Stimulated activated CD4-positive, alpha-beta T cell treated with anti-CD3 and anti-CD28 coated beads, TNF-alpha, amount 100 ng/mL, for 1 hour (primary cell): Measurements from ENCODE around the gene LIMCH1.
"Not testable (repeated sequence)": the region's sequence is repeated elsewhere in the genome, so short reads cannot be mapped to it uniquely, and the experiment has no call there.

Experiments used
- DNase-seq, 3 donors: peaks; one replicate each; pipeline ENCODE4 v3.0.0-alpha.2; 2020; ENCODE audit warnings: low read depth in 3 of 3, low spot score in 1 of 3

LIMCH1 gene

DNA sequence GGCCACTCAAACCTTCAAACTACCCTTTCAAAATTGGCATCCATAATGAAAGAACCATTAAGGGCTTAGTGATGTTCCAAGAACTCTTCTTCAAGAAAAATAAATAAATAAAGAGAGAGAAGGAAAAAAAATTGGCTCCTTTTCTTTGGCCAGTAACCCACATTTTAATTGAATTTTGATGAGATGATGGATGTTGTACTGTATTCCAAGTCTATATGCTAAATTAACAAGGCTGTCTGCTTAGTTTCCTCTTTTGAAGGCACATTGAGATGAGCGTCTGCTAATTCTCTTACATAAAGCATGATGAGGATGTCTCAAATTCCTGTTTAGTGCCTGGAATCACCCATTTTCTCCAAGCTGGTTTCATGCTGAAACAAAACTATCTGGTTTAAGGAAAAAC lies 177.2 kb downstream of the LIMCH1 start:
- no peak for DNase-seq

DNA sequence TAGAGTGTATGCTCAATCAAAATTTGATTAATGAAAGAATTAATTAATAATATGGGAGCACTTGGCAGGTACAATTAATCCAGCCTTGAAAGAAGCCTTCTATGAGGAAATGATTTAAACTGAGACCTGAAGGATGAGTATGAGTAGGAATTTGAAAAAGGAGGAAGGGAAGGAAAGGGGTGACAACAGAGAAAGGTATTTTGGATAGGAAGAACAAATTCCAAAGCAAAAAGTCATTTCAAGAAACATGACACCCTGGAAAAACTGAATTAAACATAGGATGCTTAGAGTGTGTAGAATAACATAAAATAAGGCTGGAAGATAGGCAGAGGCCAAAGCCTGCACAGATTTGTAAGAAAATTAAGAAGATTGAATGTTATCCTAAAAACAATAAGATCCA lies 180.9 kb downstream of the LIMCH1 start:
- no peak for DNase-seq

DNA sequence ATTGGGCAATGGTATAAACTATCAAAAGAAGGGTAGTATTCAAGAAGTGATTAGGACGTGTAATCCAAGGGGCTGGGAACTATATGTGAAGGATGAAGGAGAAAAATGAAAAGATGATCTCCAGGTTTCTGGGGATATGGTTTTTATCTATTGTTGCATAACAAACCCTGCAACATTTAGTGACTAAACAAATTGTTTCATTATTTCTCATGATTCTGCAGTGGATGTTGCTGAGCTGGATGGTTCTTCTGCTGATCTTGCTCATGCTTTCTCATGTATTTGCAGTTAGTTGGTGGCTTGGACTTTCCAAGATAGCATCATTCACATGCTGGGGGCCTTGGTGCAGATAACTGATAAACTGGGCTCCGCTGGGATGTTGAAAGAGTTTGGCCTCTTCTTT lies 181.5 kb downstream of the LIMCH1 start:
- DNase-seq, result no peak

DNA sequence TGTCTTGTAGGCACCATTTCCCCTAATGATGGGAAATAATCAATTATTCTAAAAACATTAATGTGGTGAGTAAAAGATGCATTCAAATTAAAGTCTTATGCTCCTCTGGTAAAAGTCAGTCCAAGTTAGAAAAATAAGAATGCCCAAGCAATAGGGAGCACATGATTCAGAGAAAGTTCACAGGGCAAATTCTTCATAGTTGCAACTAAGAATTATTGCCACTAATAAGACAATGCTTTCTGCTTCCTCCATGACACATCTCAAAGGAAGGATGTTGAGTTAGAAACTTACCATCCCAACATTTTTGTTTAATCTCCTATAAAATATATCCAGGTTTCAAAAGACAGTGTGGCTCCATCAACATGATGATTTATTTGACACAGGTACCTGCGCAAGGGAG lies 184.2 kb downstream of the LIMCH1 start:
- DNase-seq, result no peak

DNA sequence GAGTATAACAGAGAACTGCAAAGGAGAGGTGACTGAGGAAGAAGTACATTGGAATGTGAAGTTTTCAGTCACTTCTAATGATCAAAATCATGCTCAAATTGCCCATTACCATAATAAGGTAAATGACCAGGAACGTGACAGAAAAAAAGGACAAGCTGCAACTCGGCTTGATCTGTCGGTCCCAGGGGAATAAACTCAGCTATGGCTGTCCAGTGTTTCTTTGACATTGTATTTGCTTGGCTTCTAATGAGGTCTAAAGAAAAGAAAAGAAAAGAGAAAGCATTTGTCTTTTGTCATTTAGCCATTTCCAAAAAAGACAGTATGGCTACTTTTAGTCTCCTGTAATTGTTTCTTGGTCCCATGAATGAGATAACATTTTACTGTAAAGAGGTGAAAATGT lies 185.3 kb downstream of the LIMCH1 start:
- no peak for DNase-seq

DNA sequence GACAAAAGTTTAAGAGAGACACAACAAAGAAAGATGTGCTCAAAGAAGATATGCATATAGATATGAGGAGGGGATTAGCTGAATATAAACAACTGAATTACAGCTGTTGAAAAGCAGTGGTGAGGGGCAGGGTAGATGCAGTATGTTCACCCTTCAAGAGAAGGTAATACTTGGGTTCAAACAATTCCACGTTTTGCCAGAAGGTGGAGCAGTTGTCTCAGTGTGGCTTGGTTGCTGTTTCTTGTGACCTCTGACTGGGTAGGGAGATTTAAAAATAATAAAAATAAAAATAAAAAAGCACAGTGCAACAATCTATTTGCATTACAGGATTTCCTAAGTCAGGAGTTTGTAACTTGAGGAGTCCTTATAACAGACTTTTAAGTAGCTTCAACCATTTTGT lies 187.3 kb downstream of the LIMCH1 start:
- no peak for DNase-seq

DNA sequence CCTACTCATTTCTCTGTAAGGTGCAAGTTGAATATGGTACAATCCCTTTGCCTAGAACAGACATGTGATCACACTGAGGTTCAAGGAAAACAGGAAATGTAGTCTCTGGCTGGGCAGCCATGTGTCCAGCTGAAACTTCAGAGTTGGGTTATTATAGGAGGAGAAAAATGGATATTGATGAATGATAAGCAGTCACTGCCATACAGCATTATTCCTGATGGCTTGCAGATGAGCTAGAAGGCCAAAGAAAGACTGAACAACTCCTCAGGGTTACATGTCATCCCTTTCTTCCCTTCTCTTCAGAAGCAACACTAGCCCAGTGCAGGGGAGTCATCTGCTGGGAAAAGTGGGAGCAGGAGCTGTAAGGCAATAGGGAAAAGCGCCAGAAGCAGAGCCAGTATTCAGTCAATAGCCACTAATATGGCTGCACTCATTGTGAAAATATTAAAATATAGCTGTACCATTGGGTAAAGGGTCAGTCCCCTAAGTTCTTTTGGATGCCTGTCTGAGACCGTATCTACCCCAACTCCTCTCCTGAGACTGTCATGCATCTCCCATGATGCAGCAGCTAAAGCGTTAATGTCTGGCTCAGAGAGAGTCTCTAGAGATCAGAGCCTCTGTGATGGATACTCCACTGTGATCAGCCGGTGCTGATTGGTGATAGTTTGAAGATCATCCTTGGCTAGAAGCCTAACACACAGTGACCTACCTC lies 190.1 kb downstream of the LIMCH1 start:
- no peak for DNase-seq

DNA sequence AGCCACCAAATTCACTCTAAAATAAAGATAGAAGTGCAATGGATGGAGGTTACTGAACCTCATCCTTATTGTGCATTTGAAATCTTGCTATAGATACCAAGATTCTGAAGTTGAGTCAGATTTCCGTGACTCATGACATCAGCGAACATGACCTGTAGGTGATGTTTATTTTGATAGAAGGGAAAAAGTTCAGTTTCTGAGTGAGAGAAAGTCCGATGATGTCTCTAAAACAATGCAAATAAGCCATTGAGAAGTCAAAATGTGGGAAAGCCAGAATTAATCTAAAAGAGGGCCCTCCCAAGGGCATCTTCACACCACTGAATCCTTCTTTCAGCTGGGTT lies 190.6 kb downstream of the LIMCH1 start:
- DNase-seq, result no peak

DNA sequence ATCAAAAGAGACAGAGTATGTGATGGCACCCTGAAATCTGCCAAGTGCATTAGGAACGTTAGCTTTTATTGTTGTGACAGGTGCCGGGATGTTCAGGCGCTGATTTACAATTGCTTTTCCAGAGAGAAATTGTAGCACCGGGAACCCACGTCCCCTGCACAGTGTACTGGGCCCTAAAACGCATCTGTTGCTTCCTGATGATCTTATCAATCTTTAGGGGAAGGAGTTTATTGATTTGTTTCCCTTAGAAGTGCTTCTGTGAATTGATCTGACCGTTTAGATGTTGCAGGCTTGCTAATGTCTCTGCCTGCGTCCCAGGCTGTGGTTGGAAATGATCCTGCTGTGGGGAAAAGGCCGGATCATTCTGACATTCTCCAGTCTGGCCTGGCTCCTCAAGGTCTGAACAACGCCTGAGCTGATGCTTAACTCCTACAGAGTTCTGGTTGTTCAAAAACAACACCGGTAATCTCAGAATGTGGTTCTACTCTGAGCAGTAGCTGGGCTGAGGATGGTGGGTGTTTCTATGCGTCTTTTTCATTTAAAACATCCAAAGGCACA lies 193.7 kb downstream of the LIMCH1 start:
- DNase-seq, result no peak

DNA sequence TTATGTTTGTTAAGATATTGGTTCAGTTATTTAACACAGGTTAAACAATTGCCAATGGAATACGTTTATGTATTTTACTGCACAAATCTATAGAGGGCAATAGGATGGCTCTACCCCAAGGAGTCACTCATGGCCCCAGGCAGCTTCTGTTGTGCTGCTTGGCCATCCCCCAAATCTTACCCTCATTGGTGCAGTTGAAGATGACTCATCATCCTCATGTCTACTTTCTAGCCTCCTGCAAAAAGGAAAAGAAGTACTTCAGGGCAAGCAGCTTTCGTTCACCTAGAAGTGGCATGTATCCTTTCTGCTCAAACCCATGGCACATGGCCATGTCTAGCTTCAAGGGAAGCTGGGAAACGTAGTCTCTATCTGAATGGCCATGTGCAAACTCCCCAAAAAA lies 196.4 kb downstream of the LIMCH1 start:
- DNase-seq, result no peak

DNA sequence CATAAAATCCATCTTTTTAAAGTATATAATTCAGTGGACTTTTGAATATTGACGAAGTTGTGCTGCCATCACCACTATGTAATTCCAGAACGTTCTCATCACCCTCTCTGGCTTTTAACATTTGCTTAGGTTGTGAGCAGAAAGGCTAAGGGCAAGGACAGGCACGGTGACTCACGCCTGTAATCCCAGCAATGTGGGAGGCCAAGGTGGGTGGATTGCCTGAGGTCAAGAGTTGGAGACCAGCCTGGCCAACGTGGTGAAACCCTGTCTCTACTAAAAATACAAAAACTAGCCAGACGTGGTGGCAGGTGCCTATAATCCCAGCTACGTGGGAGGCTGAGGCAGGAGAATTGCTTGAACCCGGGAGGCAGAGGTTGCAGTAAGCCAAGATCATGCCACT lies 199.5 kb downstream of the LIMCH1 start:
- DNase-seq, result not testable (repeated sequence)

DNA sequence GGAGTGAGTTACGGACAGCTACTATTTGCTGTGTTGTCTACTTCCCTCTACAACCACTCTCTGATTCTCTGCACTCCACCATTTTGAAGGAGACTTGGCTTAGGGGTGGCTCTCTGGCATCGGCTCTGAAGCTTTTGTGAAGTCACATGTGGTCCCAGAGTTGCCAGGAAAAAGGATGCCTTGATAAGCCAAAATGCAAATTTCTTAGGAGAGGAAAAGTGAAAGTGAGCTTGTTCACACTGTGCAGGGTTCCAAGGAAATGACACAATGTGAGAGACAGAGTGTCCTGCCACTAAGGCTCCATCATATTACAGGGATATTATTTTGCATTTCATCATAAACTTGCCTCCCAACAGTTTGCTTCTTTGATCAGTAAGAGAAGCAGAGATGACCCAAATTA lies 203.4 kb downstream of the LIMCH1 start:
- no peak for DNase-seq

DNA sequence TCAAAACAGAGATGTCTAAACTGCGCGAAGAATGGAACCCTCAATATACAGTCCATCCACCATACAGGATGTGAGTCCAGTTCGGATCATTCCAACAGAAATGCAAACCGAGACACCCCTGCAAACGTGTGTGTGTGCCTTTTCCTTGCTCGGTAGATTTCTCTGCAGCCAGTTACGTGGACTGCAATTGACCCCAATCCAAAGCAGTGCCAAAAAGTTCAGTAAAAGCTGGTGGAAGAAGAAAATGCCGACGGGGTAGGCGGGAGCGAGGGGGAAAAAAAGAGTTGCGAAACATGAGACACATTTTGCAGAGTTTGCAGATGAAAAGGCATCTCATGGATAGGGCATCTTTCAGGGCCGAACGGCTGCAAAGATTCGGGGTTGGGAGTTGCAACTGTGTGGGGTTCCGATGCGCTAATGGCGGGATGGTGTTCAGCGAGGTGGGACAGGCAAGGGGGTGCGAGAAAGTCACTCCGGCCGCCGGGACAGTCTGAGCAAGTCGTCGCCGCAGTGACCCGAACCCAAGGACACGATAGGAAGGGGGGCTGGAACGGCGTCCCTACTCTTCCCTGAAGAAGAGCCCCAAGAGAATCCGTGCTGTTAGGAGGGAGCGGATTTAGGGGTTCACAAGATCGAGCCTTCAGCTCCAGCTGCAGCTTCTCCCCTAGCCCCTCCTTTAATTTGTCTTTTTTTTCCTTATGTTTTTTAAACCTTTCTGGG lies 206.8 kb downstream of the LIMCH1 start:
- DNase-seq, result no peak

DNA sequence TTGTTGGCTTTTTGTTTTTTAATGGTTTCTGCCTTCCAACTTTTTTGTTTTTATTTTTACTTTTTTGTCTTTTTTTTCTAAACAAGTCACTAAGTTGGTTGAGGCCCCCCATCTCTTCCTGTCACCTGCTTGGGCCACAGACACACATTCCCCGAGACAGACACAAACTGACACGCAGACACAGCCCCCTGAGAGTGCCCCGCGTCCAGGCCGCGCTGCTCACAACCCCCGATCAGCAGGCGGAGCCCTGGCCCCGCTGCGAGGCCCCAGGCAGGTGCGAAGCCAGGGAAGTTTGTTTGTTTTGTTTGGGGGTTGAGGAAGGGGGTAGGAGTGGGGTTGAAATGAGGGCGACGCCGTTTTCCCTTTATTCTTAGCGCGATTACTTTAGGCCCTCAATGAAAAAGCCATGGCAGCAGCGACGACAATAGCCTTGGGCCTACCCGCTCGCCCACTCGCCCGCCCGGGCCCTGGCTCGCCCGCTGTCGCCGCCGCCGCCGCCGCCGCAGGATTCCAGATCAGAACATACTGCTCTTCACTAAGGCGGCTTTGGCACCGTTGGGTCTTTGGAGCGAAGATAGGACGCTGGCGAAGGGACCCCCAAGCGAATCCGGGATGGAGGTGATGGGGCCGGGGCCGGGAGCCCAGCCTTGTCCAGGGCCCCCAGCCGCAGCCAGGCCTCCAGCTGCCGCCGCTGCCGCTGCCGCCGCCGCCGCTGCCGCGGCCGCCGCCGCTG lies 207.5 kb downstream of the LIMCH1 start:
- no peak for DNase-seq

DNA sequence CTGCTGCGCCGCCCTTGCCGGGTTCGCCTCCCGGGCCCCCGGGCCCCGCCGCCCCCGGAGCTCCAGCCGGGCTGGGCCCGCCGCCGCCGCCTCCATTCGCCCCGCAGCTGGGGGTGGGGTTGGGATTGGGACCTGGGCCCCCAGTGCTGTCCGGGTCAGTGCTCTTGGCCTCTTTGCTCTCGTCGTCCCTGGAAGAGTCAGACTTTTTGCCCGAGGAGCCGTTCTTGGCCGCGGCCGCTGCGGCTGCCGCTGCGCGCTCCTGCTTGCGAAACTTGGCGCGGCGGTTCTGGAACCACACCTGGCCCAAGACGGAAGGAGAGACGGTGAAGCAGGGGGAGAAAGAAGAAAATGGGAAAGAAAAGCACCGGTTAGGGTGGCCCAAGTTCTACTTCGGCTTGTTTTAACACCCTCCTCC lies 208.1 kb downstream of the LIMCH1 start:
- no peak for DNase-seq

DNA sequence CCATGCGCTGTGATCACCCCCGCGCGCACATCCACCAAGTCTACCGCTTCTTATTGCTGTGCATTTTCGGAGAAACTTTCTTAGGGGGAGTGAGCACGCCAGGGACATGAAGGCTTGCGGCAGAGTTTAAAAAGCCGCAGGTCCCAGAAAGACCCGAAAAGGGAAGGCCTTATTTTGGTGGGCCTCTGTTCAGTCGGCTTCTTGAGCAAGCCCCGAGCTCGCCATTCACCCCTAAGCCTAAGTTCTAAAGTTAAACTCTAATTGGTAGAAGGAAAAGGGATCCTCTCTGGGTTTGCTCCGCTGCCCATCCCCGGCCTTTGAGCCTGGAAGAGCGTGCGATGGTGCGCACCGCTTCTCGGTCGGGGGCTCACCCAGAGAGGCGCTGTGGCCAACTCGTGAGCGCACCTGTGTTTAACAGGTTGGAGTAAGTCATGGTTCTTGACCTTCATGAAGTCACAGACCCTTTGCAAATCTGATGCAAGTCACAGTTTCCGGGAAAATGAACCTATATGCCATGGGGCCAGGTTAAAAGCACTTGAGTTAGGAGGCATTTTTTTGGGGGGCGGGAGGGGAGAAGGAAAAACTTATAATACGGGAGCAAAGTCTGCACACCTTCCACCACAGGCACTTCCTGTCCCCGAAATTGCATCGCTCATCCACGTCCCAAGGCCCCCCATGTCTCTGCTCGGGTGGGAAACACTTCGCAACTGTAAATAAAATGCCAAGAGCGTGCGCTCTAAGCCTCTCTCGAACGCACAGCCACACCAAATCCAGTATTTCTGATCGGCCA lies 208.7 kb downstream of the LIMCH1 start:
- DNase-seq, result no peak

DNA sequence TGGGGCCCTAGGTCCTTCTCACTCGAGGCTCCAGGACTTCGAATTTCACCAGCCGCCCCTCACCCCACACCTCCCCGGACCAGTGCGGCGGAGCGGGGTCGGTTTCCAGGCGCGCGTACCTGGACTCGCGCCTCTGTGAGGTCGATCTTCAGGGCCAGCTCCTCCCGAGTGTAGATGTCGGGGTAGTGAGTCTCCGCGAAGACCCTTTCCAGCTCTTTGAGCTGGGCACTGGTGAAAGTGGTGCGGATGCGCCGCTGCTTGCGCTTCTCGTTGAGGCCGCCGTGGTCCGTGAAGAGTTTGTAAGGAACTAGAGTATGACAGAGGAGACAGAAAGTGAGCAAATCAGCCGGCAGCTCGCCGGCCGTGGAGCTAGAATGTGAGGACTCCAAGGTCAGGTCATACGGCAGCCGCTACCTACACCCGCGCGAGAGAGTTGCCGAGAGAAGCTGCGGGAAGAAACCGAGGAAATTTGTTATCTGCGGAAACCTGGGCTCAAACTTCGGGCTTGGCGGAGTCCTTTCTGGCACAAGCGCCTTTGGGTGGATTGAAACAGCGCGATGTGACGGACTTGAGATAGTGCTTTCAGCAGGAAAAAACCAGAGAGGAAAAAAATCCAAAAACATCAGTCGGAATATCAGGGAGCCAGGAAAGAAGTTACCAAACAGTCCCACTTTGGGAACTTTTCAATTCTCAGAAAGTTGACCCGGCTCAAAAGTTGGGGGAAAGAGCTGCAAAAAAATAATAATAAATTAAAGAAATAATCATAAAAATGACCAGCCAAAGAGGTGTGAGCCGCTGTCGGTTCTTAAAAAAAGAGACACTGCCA lies 209.5 kb downstream of the LIMCH1 start:
- no peak for DNase-seq

DNA sequence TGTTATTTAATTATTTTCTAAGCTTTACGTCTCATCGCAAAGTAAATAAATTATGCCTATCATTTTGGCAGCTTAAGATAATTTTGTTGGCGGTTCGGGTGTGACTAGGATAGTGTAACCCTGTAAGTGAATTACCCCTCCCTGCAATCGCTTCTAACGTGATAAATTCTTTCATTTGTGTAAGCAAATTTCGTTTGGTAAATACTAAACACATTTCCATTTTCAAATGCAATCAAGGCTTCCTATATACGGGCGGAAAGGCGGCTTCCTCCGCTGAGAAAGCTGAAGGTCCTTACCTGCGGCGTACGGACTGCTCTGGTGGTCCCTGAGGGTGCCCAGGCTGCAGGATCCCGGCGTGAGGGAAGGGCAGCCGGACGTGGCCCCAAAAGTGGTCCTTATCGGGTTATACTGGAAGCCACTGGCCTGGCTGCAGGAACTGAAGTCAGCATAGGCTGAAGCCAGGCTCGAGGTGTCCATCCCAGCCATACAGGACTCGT lies 210.2 kb downstream of the LIMCH1 start:
- DNase-seq, result no peak

DNA sequence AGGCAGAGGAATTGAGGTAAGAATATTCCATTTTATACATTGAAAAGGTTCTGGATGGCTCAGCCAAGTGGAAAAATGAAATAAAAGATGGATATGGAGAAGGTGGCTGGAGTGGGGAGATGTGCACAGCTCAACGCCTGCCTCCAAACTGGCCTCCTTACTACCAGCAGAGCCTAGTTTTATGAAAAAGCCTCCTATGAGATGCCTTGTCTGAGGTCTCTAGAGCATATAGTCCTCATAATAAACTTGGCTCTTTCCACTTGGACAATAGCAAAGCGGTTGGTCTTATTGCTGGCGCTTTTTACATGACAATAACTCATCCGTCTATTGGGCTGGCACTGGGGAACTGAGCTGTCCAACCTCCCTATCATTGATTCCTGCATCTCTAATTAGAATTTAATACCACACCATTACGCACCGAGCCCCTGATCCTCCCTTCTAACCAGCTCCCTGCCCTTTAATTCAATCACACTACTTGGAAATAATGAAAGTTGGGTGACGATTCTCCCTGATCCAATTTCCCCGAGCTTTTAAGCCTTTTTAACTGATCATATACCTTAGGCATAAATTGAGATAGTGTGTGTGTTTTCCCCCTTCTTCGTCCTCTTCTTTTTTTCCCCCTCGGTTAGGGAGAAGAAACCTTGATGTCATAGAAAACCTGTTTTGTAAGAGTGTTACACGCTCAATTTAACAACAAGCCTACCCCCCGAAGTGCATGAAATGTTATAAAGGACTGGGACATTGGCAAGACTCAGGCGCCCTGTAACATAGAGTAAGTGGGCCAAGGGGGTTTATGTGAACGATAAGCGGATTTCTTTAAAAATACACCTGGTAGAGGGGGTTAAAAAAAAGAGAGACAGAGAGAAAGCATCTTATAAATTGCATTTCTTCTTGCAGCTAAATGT lies 210.9 kb downstream of the LIMCH1 start, which contains the start of gene PHOX2B:
Gene PHOX2B (minus strand): TSS at position 155 of the 905 bp plus-strand sequence. CDS start 115 bp downstream, at position 40.
- DNase-seq, result no peak
